Left lobe of liver (tissue), 2 donors: ENCODE results near the gene DSCAM. TPM values are rescaled to one million over a fixed set of nuclear protein-coding genes. Genes with fewer than 3 reads are reported as not detected.

Source experiments
- ATAC-seq: fragments of 200-7000 bp; cut with Tn5 transposase; one replicate; pipeline ENCODE4 v1.9.1; 2020; ENCODE audit warnings: mild to moderate bottlenecking, moderate library complexity
- DNase-seq: peaks from one replicate; pipeline ENCODE4 v3.0.0-alpha.2; 2020; ENCODE audit warnings: low spot score
- total RNA-seq: library from RNA; stranded (reverse); gene quantifications from one replicate; pipeline ENCODE4 v1.2.1, GENCODE V29; 2021
- donor health status: DM: no; HTN: no; CAD: no; lungs with moderate emphysema.
- donor health status: DM: no; HTN: yes; CAD: no.

Gene DSCAM
- total RNA-seq, 1 donor from 2014 or later = 0.10 TPM

- ATAC-seq (no peak), DNase-seq (no peak)
Measured at GRCh38 chr21:40623528-40623927, 223.4 kb downstream of the DSCAM start.

DNA sequence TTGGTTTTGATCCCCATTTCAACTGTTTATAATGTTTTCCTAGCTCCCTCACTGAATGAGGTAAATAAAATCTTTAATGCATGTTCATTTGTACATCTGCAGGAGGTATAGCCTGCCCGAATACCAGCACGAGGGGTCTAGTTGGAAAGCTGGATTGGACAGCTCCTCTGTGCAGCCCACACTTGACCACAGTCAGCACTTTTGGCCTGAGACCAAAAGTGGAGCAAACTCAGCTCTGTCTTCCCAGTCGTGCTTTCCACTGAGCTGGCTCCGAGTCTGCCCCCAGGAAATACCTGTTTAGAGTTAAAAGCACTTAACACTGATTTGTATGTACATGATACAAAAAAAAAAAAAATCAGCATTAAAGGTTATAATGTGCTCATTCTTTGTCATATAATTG, 224.4 kb downstream of the DSCAM start:
- no peak for ATAC-seq
- no peak for DNase-seq

DNA sequence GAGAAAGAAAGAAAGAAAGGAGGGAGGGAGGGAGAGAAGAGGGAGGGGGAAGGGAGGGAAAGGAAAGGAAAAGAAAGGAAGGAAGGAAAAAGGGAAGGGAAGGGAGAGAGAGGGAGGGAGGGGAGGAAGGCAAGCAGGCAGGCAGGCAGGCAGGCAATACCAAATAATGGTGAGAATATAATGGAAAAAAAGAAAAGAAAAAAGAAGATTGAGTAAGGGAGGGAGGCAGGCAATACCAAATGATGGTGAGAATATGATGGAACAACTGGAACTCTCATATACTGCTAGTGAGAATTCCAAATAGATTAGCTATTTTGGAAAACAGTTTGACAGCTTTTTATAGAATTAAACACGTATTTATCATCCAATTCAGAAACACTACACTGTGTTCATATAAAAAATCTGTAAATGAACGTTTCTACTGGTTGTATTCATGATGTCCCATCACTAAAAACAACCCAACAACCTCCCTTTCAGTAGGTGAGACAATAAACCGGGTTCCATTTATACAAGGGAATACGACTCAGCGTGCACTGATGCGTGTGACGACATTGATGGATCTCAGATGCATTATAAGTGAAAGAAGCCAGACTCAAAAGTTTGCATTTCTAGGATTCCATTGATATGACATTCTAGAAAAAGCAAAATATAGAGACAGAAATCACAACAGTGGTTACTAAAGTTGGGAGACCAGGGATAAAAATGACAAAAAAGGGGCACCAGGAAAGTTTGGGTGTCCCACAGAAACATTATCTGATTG, 226.4 kb downstream of the DSCAM start:
- DNase-seq (no peak), ATAC-seq (no peak)

DNA sequence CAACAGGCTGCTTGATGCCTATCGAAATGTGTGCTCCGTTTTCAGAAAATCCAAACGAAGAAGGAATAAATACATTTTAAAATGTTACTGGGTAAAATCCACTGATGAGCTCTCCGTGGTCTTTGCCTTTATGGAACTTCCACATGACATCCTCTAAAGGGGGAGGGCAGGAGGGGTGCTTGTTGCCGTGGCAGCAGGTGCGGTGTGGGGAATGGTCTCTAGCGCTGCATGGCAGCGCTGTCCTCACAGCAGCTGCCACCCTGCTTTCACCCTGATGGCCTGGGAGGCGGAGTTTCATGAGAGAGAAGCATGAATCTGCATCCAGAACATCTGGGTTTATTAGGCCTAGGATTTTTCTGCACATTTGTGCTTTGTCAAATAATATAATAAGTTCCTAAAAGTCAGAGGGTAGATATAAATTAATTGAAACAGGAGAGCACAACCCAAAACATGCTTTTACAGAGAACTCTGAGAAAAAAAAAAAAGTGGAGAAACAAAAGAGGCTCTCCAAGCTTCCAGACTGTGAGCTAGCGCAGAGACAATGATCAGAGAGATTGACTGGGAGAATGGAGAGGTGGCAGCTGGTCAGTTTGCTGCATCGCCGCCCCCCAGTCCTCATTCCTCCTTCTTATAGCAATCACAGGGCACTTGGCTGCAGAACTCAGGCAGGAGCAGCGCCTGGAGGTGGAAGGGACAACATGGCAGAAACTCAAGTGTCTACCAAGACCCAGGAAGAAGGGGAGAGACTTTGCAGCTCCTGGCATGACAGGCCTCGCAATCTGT, 228.6 kb downstream of the DSCAM start:
- ATAC-seq (no peak), DNase-seq (no peak)

DNA sequence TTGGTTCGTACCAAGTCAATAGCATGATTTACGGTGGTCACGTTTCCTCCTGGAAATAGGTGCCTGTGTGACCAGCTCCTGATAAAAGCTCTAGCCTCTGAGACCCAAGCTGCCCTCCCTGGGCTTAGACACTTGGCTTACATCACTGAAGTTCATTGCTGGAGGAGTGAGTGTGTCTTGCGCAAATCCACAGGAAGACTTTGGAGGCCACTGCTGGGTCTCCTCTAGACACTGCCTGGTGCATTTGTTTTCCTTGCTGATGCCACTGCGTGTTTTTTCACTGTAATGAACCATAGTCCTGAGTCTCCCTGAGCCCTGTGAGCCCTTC, 230.6 kb downstream of the DSCAM start:
- no peak for DNase-seq
- ATAC-seq = peak; percentile 39

GRCh38 chr21:40615505-40616376, 231.2 kb downstream of the DSCAM start:
- ATAC-seq (peak; percentile 29), DNase-seq (no peak)

DNA sequence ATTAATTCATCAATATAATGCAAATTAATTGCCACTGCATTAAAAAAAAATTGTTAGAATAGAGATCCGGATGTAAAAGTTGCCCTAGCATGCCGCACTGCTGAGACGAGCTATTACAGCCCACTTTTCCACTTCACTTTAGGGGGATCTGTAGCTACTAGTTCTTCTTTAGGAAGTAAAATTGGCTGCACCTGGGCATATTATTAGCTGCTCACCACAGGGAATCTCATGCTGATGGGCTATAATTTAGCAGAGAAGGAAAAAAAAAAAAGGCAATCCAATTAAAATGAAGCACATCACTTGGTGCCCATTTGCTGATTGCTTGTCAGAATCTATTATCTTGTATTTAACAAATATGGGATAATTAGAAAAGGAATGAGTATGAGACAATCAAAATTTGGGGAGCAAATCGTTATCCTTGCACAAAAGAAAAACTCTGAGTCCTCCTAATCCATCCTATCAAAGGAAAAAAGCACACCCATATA, 233.4 kb downstream of the DSCAM start:
- ATAC-seq = no peak
- DNase-seq = no peak

DNA sequence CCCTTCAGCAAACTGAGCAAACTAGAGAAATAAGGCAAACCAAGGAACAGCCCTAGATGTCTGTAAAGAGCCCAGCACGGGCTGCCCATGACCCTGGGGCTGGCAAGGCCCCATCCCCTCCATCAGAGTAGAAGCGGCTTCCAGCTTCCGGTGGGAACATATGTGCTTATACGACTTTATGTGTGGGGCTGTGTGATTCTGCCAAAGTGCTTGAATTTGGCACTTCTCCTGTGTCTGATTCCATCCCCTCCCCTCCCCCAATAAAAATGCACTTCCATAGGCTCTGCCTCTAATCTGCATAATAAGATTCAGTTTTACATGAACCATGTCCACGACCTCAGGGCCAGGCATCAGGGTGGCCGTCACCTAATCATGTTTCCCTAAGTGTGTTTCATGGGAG, 236.6 kb downstream of the DSCAM start:
- DNase-seq (no peak), ATAC-seq (no peak)

GRCh38 chr21:40606341-40606740, 240.6 kb downstream of the DSCAM start:
- peak; percentile 87 for ATAC-seq
- peak; percentile 58 for DNase-seq

- DNase-seq (no peak), ATAC-seq (peak; percentile 64)
Measured at GRCh38 chr21:40605094-40605493, 241.9 kb downstream of the DSCAM start.

DNA sequence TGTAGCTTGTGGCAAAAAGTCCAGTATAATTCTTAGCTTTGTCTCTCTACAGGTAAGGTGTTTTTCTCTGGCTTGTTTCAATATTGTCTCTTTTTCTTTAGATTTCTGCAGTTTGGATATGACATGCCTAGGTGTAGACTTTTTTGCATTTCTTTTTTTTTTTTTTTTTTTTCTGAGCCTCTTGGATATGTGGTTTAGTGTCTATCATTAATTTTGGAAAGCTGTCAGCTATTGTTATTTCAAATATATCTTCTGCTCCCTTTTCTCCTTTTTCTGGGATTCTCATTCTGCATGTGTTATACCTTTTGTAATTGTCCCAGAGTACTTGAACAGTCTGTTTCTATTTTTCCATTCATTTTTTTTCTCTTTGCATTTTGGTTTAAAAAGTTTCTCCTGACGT, 243.2 kb downstream of the DSCAM start:
- ATAC-seq (no peak), DNase-seq (no peak)

DNA sequence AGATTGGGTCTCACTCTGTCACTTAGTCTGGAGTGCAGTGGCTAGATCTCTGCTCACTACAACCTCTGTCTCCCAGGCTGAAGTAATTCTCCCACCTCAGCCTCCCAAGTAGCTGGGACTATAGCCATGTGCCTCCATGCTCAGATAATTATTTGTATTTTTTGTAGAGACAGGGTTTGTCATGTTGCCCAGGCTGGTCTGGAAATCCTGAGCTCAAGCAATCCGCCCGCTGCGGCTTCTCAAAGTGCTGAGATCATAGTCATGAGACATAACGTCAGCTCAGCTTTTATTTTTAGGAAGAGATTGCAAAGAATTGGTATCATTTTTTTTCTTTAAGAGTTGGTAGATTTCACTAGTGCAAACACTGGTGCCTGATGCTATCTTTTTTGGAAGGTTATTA, 244.9 kb downstream of the DSCAM start:
- DNase-seq (no peak), ATAC-seq (no peak)

DNA sequence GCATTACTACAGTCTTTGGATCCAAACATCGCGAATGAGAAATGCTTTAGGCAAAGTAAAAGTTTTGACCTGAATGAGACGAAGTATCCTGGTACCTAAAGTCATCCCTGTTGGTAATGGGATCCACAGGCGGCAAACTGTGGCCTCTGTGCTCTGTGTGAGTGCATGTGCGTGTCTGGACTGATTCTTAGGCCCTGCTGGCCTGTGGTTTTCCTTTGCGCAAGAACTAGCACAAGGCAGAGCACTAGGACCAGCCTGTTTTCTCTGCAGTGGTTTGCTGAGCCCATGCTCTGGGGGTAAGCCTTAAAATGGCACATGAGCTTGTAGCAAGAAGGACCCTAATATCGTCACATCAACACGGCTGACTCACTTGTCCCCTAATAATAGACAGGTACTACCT, 251.2 kb downstream of the DSCAM start:
- DNase-seq (no peak), ATAC-seq (no peak)

GRCh38 chr21:40587736-40588346, 259.1 kb downstream of the DSCAM start:
- no peak for DNase-seq
- no peak for ATAC-seq

GRCh38 chr21:40586575-40586974, 260.4 kb downstream of the DSCAM start:
- ATAC-seq (no peak), DNase-seq (no peak)

DNA sequence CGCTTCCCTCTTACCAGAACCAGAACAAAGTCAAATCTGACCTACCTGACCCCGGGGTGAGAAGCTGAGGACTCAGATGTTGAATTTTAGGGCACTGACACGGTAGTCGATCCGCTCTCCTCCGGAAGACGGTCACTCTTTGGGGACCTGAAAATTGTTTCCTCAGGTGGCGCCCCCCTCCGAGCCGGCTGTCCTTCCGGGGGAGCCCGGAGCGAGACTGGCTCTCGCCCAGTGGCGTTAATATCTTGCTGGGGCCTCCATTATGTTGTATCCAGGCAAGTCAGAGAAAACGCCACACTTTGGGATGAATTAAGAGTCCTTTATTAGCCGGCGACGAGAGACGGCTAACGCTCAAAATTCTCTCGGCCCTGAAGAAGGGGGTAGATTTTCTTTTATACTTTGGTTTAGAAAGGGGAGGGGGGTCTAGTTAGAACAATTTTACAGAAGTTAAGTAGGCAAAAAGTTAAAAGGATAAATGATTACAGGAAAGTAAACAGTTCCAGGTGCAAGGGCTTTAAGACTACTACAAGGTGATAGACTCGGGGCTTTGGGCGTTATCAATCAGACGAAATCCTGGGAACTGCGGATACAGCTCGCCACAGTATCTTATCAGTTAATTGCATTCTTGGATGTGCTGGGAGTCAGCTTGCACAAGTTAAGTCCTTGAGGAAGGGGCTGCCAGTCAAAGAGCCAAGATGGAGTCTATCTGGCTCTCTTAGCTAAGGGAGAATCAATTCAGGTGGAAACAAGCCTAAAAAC, 269.5 kb downstream of the DSCAM start:
- no peak for DNase-seq
- ATAC-seq = no peak

DNA sequence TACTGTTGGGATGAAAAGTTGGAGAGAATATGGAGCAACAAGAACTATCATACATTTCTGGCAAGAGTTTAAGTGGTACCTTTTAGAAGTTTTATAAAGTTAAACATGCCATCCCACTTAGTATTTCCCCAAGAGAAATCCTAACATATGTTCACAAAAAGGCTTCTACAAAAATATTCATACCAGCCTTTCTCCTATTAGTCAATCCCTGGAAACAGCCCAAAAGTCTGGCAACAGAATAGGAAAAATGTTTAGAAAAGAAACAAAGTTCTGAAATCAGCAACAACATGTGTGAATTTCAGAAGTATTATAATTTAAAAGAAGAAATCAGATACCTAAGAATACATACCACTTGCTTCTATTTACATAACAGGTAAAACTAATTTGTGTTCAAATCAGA, 271.0 kb downstream of the DSCAM start:
- DNase-seq (no peak), ATAC-seq (no peak)

GRCh38 chr21:40569357-40569756, 277.6 kb downstream of the DSCAM start:
- DNase-seq (no peak), ATAC-seq (no peak)

GRCh38 chr21:40568807-40569206, 278.2 kb downstream of the DSCAM start:
- DNase-seq (no peak), ATAC-seq (no peak)

DNA sequence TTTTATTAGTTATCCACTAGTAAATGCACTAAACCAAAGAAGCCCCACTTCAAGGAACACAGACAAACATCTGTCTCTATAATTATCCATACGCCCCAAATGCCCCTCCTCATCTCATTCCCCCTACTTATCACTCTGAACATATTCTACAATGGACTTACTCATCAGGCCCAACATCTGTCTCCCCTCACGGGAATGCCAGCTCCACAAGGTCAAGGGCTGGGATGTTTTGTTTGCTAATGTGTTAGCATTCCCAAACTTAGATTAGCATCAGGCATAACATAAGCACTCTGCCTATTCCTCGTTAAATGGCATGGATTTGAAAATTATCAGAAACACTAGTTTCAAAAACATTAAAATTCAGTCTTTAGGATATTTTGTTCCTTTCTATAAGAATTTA, 279.5 kb downstream of the DSCAM start:
- DNase-seq (no peak), ATAC-seq (no peak)
